Ectodermal cell (in vitro differentiated cells): Measurements from ENCODE around the gene VPS45. TPM values are rescaled to one million over a fixed set of nuclear protein-coding genes. Genes with fewer than 3 reads are reported as not detected.
A peak's percentile ranks its signal among the peaks of the same experiment; 100 is the strongest.

Source experiments
- H3K27ac ChIP-seq: 2 replicates; pipeline ENCODE4 v1.7.0; 2013; ENCODE audit warnings: mild to moderate bottlenecking, low read depth, low read length; ENCODE audit not compliant: insufficient read depth, poor library complexity, severe bottlenecking
- H3K27me3 ChIP-seq: 2 replicates; pipeline ENCODE4 v1.7.0; 2013; ENCODE audit warnings: mild to moderate bottlenecking, low read length; ENCODE audit not compliant: insufficient read depth, control insufficient read depth, poor library complexity, severe bottlenecking
- H3K36me3 ChIP-seq: one replicate; pipeline ENCODE4 v1.7.0; 2013; ENCODE audit warnings: low read length; ENCODE audit not compliant: control insufficient read depth, insufficient read depth
- H3K4me1 ChIP-seq: one replicate; pipeline ENCODE4 v1.7.0; 2013; ENCODE audit warnings: low read length; ENCODE audit not compliant: control insufficient read depth, insufficient read depth
- H3K4me3 ChIP-seq: 2 replicates; pipeline ENCODE4 v1.7.0; 2013; ENCODE audit warnings: low read depth, low read length, control low read depth; ENCODE audit not compliant: insufficient read depth
- H3K9me3 ChIP-seq: 2 replicates; pipeline ENCODE4 v1.7.0; 2013; ENCODE audit warnings: mild to moderate bottlenecking, low read length, moderate library complexity; ENCODE audit not compliant: control insufficient read depth
- WGBS, 2 experiments: methylation state at CpG; one replicate each; pipeline ENCODE4 v1.1.7; 2013; ENCODE audit warnings: missing lambda C conversion rate in 2 of 2; 5-methylcytosine and 5-hydroxymethylcytosine counted together
- polyA plus RNA-seq, 4 experiments: library from polyadenylated mRNA; stranded (reverse); fragments of 50-300 nt; gene quantifications; one replicate each; pipeline ENCODE4 v1.2.3, GENCODE V29; 2013

Gene VPS45
- polyA plus RNA-seq (2013, experiment 1 of 4), result 53.6 TPM
- polyA plus RNA-seq (2013, experiment 2 of 4), result 55.8 TPM
- polyA plus RNA-seq (2013, experiment 3 of 4), result 40.7 TPM
- 47.5 TPM for polyA plus RNA-seq (2013, experiment 4 of 4)

DNA sequence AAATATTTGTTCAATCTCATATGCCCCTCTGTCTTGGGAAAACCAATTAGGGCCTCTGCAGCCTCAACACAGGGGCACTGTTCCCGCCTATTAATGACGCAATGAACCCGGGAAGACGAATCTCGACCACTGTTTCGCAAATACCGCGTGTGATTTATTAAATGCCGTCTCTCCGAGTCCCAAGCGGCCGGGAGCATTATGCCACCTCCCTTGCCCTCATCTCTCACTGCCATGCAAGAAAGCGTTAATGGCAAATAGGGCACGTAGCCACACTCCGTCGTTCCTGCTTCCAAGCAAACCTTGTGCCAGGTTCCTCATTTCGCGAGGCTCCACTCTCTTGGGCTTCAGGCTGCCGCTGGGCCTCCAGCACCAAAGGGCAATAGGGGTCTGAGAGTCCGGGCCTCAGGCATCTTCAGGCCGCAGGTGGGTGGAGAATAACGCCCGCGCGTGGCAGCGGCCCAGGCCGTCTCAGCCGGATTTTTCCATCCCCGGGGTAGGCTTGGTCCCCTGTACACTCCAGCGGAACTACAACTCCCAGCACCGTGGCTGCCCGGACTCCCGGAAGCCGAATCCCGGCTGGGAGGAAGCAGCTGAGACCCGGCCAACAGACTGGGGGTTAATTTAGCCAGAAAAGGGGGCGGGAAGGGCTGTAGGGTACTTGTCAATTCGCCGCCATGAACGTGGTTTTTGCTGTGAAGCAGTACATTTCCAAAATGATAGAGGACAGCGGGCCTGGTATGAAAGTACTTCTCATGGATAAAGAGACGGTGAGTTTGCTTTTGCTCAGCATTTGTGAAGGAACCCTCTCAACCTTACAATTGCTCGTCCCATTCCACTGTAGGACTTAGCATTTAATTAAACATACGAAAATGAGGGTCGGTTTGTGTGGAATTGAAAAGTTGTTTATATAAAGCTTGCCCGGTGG lies at the start of gene VPS45:
Gene VPS45 (plus strand): TSS at position 593 of the 925 bp plus-strand sequence. CDS start 82 bp downstream, at position 675.
- H3K27ac ChIP-seq, result peak within 1 kb of the TSS; percentile 98
- peaks cover 12% of the 10 kb centered on the region for H3K36me3 ChIP-seq
- H3K4me3 ChIP-seq, result peak within 1 kb of the TSS; percentile 85
- 1% methylated on average over 45 of the region's 46 CpGs for WGBS, 2 experiments
- peaks cover 3% of the 10 kb centered on the region for H3K4me1 ChIP-seq
- no peaks in the 10 kb centered on the region for H3K9me3 ChIP-seq
- no peaks in the 10 kb centered on the region for H3K27me3 ChIP-seq

DNA sequence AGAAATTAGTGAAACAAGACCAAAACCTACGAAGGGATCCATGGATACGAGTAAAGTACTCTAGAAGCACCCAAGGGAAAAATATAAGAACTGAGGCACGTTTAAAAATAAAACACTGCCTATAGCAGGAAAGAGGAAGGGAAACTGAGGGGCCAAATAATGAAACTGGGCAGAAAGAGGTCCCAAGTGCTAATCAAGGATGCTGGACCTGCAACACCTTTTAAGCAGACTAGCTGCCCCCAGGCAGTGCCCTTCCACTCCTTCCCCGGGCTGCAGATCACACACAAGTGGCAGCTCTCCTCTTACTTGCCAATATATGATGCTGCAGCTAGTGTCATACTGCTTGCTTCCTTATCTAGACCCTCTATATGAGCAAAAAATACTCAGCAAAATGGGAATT lies 49.4 kb upstream of the VPS45 start:
- 91 to 96% methylated on average over 4 of the region's 4 CpGs for WGBS, 2 experiments
- Histone ChIP-seq H3K27ac (no peak overlapping the region), H3K27me3 (no peaks in the 10 kb centered on the region), H3K4me1 (no peaks in the 10 kb centered on the region), H3K4me3 (no peak overlapping the region), H3K9me3 (no peaks in the 10 kb centered on the region), H3K36me3 (no peaks in the 10 kb centered on the region)

DNA sequence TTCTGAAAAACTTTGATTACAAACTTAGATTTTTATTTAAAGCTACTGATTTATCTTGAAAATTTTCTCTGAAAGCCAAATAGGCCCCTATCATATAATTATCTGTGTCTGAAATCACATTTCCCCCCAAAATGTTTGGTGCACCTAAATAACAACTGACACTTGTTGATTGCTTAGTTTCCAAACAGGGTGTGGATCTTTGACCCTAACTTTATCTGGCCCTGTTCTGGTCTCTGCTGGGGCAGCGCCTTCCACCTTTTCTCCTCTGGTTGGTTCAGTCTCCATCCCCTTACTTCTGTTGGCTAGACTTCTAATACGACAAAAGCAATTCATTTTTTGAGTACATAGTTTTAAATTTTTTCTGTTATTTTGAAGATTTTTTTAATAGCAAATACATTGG lies 46.9 kb upstream of the VPS45 start:
- no peaks in the 10 kb centered on the region for H3K9me3 ChIP-seq
- no peaks in the 10 kb centered on the region for H3K36me3 ChIP-seq
- no peak overlapping the region for H3K4me3 ChIP-seq
- H3K4me1 ChIP-seq, result no peaks in the 10 kb centered on the region
- no peaks in the 10 kb centered on the region for H3K27me3 ChIP-seq
- H3K27ac ChIP-seq, result no peak overlapping the region
- WGBS, 2 experiments, result 92 to 100% methylated on average over 1 of the region's 2 CpGs

GRCh38 chr1:150021191-150021694 lies 46.3 kb upstream of the VPS45 start:
- H3K27ac ChIP-seq, result no peak overlapping the region
- WGBS, 2 experiments, result 84 to 88% methylated on average over 5 of the region's 5 CpGs

GRCh38 chr1:150022357-150022756 lies 45.2 kb upstream of the VPS45 start:
- H3K27me3 ChIP-seq, result no peaks in the 10 kb centered on the region
- H3K4me3 ChIP-seq, result no peak overlapping the region
- no peaks in the 10 kb centered on the region for H3K4me1 ChIP-seq
- no peaks in the 10 kb centered on the region for H3K9me3 ChIP-seq
- H3K36me3 ChIP-seq, result no peaks in the 10 kb centered on the region
- no peak overlapping the region for H3K27ac ChIP-seq
- WGBS, 2 experiments, result 87 to 89% methylated on average over 5 to 6 of the region's 6 CpGs

More at GRCh38 chr1:150021191-150021694, 46.3 kb upstream of the VPS45 start:
- no peaks in the 10 kb centered on the region for H3K9me3 ChIP-seq
- H3K36me3 ChIP-seq, result no peaks in the 10 kb centered on the region
- no peaks in the 10 kb centered on the region for H3K27me3 ChIP-seq
- no peak overlapping the region for H3K4me3 ChIP-seq
- no peaks in the 10 kb centered on the region for H3K4me1 ChIP-seq

DNA sequence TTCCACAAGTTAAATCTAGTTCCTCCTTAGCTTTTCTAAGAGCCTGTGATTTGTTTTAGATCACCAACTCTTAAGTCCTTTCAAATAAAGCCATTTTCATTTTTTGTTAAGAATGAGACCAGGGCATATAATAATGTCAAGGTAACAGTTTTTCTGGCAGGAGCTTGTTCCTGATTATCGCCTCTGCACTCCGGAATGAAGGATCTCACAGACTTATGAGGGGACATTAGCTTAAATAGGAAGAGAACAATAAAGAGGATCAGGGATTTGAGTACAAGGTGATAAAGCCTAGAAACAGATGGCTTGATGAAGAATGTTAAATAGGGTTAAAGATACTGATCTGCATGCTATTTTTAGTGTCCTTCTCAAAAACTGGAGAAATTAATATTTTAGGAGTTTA lies 43.4 kb upstream of the VPS45 start:
- no peaks in the 10 kb centered on the region for H3K4me1 ChIP-seq
- 95% methylated on average over 2 of the region's 2 CpGs for WGBS, 2 experiments
- no peak overlapping the region for H3K27ac ChIP-seq
- no peak overlapping the region for H3K4me3 ChIP-seq
- no peaks in the 10 kb centered on the region for H3K27me3 ChIP-seq
- H3K36me3 ChIP-seq, result no peaks in the 10 kb centered on the region
- H3K9me3 ChIP-seq, result no peaks in the 10 kb centered on the region

- Histone ChIP-seq H3K9me3 (no peaks in the 10 kb centered on the region), H3K27ac (no peak overlapping the region), H3K4me1 (no peaks in the 10 kb centered on the region), H3K36me3 (no peaks in the 10 kb centered on the region), H3K4me3 (no peak overlapping the region), H3K27me3 (no peaks in the 10 kb centered on the region)
- 78 to 95% methylated on average over 1 of the region's 1 CpG for WGBS, 2 experiments
These were observed 39.3 kb upstream of the VPS45 start for GRCh38 chr1:150028322-150028721.

GRCh38 chr1:150034336-150034735 lies 33.2 kb upstream of the VPS45 start:
- Histone ChIP-seq H3K27ac (no peak overlapping the region), H3K4me3 (no peak overlapping the region), H3K4me1 (no peaks in the 10 kb centered on the region)

DNA sequence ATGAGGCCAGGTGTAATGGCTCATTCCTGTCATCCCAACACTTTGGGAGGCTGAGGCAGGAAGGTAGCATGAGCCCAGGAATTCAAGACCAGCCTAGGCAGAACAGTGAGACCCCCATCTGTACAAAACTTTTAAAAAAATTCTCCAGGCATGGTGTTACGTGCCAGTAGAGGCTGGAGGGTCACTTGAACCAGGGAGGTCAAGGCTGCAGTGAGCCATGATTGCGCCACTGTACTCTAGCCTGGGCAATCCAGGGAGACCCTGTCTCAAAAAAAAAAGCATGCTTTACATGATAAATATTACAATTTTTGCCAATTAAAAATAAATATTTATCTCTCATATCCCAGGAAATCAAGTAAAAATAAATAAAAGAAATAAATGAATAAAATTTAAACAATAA lies 17.6 kb upstream of the VPS45 start:
- WGBS, 2 experiments, result 80 to 89% methylated on average over 2 of the region's 2 CpGs
- Histone ChIP-seq H3K36me3 (no peaks in the 10 kb centered on the region), H3K27ac (no peak overlapping the region), H3K4me3 (no peak overlapping the region), H3K9me3 (no peaks in the 10 kb centered on the region), H3K27me3 (no peaks in the 10 kb centered on the region), H3K4me1 (no peaks in the 10 kb centered on the region)

More at GRCh38 chr1:150034336-150034735, 33.2 kb upstream of the VPS45 start:
- no peaks in the 10 kb centered on the region for H3K36me3 ChIP-seq
- H3K27me3 ChIP-seq, result no peaks in the 10 kb centered on the region
- no peaks in the 10 kb centered on the region for H3K9me3 ChIP-seq

DNA sequence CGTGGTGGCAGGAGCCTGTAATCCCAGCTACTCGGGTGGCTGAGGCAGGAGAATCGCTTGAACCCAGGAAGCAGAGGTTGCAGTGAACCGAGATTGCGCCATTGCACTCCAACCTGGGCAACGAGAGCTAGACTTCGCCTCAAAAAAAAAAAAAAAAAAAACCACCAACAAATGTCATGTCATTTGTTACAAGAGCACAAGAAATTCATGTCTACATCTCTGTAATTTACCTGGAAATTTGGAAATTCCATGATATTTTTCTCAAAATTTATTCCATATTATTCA lies 16.5 kb upstream of the VPS45 start:
- no peaks in the 10 kb centered on the region for H3K4me1 ChIP-seq
- 67 to 70% methylated on average over 7 of the region's 7 CpGs for WGBS, 2 experiments
- H3K27ac ChIP-seq, result no peak overlapping the region
- no peak overlapping the region for H3K4me3 ChIP-seq
- no peaks in the 10 kb centered on the region for H3K36me3 ChIP-seq
- H3K27me3 ChIP-seq, result no peaks in the 10 kb centered on the region
- H3K9me3 ChIP-seq, result no peaks in the 10 kb centered on the region
